T-helper 22 cell (primary cell): ENCODE results near the gene NINL.
"Not testable (repeated sequence)": the region's sequence is repeated elsewhere in the genome, so short reads cannot be mapped to it uniquely, and the experiment has no call there.

Source experiments
- DNase-seq: peaks from one replicate; pipeline ENCODE4 v3.0.0-alpha.2; 2020; ENCODE audit warnings: low read depth

The NINL gene

DNA sequence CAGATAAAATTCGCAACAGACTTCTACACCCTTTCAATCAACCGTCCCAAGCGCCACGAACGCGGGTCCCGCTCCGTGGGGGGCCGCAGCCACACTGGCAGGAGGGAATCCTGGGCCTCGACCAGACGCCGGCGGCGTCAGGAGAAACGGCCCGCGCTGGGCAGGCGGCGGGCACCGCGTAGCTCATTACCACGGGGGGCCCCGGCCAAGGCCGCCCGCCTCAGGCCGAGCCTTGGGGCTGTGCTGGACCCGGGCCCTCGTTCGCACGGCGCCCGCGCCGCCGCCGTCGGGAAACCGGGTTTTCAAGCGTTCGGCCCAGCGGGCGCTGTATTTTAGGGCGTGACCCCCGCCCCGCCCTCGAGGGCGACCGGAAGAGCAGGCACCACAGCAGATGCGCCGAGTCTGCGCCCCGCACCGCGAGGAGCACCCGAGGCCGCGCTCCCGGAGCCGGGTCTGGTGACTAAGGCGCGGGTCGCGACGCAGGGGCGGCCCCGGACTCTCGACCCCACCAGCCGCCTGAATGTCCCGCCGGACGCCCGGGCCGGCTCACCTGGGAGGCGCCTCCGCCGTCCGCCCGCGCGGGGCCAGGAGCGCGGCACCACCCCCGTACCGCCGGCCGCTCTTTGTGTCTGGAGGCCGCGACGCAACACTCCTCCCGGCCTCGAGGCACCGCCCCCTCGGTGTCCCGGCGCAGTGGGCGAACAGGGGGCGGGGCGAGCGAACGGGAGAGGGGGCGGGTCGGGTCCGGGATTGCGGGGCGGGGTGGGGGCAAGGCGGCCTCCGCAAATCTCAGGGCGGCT lies at the start of gene NINL:
Gene NINL, minus strand, starts transcription at position 627 of the 800 bp plus-strand sequence. CDS start 58,944 bp downstream, outside the sequence.
- no peak for DNase-seq

DNA sequence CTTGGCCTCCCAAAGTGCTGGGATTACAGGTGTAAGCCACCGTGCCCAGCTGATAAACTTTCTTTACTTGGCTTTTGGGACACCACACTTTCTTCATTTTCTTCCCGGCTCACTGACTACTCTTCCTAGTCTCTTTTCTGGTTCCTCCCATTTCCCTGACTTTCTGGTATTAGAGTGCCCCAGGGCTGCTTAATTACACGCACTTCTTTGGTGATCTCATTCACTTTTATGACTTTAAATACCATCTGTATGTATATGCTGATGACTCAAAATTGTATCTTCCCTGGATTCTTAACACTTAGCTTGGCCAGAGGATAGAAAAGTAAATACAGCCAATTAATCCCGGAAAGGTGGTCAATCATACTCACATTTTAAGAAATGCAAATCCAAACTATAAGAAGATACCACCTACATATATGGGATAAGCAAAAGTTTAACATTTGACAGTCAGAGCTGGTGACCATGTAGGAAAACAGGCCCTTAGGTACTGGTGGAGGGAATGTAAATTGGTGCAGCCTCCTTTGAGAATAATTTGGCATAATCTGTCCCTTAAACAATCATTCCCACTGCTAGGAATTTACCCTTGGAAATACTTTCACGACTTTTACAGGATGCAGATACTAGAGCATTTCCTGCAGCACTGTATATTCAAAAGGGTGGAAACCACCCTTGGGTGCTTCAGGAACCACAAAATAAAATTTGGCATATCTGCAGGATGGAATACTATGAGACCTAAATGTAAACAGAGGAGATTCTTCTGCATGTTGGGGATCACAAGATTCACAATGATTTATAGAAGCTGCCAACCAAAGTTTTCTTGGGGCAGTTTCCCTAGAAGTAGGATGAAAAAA lies 47.8 kb upstream of the NINL start:
- DNase-seq = no peak

DNA sequence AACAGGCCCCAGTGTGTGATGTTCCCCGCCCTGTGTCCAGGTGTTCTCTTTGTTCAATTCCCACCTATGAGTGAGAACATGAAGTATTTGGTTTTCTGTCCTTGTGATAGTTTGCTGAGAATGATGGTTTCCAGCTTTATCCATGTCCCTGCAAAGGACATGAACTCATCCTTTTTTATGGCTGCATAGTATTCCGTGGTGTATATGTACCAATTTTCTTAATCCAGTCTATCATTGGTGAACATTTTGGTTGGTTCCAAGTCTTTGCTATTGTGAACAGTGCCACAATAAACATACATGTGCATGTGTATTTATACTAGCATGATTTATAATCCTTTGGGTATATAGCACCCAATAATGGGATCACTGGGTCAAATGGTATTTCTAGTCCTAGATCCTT lies 45.3 kb upstream of the NINL start:
- not testable (repeated sequence) for DNase-seq

DNA sequence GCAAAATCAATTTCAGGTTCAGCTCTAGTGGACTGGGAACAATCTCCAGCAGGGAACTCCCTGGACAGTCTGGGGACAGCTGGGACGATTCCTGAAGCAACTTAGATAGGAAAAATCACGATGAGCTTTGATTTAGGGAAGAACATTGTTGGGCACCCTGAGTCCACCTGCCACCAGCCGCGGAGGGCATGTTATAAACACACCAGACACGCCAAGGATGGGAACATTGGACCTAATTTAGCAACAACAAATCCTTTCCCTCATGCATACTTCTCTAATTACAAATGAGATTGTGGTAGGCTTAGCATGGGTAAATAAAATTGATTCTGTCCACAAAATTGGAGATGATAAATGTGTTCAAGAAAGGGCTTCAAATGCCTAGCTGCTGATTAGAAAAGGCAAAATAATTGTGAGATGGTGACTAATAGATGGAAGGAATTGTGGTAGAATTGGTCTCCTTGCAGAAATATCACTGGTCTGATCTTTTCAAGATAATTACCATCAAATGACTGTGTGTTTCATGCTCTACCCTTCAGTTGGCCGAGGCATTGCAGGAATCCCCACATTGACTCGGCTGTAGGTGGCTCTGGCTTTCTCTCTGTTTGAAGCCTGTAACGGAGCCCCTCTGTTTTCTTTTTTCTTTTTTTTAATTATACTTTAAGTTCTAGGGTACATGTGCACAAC lies 44.6 kb upstream of the NINL start:
- no peak for DNase-seq

DNA sequence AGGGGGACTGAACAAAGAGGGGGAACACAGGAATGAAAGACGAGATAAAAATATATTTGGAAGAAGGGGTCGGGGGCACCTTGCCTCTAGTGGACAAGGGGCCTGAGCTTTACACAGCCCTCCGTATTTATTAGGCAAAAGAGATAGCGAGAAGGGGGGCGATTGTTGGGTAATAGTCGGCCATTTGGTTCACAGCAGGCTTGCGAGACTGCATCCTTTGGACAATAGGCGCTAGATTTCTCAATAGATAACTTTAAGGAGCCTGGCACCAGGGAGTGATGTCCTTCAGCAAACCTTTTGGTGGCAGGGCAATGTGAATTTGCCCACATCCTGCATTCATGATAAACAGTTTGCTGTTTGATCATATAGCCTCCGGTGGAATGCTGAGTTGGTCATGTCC lies 41.4 kb upstream of the NINL start:
- DNase-seq = no peak

DNA sequence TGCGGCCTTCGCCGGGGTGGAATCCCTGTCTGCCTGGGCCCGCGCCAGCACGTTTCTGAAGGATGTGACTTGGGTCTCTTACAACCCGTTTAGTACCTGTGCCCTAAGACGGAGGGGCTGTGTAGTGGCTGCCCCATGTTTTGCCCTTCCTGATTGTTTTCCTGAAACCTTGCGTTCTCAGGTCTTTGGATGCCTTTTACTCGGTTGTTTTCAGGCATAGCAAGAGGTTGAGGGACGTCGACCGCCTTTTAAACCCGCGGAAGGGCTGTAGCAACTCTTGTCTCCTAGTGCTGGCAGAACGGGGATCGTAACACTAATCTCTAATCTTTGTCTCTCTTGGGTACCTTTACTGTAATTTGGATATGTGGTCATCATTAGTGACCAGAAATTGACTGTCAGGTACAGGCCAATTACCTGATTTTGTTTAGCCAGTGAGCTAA lies 39.2 kb upstream of the NINL start:
- DNase-seq = no peak

DNA sequence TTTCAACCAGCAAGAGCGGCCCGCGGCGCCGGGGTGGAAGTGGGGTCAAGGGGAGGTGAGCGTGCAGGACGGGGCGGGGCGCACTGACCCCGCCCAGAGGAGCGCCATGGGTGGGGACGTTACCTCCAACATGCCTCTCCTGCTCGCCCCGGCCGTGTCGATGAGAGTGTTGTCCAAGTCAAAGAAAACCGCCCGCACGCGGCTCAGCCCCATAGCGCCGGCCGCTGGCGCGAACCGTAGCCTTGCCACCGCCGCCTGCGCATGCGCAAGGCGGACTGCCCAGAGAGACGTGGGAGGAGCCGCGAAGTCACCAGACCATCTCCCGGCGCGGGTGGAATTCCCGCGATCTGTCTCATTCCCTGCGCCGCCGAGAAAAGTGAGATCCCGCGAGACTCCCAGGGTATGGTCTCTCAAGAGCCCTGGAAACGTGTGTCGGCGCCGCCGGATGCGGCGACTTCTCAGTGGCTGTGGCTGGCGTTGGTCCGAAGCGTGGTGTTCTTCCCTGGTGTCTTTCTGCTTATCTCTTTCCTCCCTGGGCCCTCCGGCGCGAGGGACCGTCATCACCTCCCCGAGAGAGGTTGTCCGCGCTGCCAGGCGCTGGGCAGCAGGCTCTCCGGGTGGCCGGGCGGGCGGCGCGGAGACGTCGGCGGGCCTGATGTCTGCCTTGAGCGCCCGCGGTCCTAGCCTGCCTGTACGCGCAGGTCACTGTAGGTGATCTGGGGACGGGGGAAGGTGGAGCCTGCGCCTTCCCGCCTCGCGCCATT lies 38.6 kb upstream of the NINL start, which contains the start of gene NANP:
Gene NANP, minus strand, starts transcription at position 279 of the 764 bp plus-strand sequence. Its CDS starts 66 bp downstream, at position 213.
- DNase-seq = peak; percentile 70

DNA sequence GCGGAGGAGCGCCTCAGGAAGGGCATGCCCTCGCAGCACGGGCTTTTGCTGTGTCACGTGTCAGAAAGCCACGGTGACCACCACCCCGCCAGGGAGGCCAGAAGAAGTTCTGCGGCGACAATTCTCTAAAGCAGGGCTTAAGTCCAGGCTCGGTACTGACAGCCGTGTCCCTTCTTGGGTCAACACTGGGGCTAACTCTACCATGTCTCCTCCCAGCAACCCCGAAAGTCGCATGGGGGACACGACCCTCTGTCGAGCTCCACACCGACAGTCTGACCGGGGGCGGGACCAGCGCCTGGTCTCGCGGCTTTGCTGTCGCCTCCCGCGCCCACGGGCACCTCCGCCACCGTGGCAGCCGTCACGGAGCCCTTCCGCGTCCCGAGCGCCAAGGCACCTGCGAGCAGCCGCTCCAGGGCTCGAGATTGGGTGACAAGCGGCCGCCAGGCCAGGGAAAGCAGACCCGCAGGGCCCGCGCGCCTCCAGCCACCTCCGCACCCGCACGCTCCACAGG lies 37.9 kb upstream of the NINL start:
- DNase-seq = no peak

DNA sequence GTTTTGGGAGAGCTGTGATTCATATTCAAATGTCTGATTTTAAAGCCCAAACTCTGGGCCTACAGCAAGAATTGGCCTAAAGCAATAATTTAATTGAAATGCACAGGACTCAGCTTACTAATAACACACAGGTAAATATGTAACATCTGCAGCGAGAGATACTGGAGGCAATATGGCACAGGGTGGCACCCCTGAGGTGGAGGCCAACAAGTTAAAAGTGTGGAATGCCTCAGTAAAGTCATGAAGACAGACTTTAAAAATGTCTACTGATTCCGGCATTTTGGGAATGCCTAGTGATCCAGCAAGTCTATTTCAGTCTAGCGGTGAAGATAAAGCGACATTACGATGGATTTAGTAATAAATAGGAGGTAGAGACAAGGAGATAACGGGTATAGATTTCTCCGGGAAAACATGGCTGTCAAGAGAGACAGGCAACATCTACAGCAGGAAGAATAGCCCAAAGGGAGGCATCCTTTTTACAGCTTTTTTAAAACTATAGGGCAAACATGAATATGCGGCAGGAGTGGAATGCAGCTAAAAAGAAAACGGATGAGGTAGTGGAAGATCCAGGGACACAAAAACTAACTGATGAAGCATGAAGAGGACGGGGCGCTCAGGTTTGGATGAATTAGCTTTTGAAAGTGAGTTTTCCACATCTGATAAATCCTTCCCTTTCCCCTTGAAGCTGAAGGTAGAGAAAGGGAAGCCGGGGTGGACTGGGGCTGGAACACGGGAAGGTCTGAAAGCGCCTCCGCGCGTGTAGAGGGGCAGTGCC lies 37.3 kb upstream of the NINL start:
- DNase-seq = no peak

DNA sequence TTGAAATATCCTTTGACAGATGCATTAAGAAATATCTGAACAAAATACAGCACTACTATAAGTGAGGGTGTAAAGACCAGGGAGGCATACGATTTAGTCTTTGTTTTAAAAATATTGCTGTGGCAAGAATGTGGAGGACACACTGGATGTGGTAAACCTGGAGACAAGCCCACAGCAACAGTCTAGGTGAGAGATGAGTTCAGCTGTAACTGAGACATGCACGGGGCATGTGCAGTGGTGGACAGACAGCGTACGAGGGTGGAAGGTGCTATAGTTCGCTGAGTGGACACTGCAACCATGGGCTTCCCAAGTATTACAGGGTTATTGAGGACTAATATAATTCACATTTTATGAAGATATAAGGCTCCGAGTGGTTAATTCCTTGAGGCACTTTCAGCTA lies 36.7 kb upstream of the NINL start:
- no peak for DNase-seq

DNA sequence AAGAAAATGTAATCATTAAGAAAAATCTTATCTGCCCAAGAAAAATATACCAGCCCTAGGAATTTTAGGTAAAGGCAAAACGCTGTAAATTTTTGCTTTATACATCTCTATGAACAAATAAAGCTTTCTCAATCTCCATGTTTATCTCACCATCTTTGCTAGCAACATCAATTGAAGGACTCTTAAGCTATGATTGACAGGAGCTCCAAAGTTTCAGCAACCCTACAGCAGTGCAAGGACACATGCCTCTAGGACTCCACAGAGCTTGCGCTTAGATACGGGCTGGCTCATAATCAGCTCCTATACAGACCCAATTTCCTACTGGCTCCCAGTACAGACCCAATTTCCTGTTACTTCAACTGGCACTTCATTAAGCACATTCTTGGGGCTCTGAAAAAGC lies 34.2 kb upstream of the NINL start:
- DNase-seq = no peak

DNA sequence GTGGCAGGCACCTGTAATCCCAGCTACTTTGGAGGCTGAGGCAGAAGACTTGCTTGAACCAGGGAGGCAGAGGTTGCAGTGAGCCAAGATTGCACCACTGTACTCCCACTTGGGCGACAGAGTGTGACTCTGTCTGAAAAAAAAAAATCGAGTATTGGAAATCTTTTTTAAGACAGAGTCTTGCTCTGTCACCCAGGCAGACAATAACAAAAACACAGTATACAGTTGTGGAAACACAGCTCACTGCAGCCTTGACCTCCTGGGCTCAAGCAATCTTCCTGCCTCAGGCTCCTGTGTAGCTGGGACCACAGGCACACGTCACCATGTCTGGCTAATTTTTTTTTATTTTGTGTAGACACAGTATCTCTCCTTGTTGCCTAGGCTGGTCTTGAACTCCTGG lies 23.4 kb upstream of the NINL start:
- DNase-seq = no peak

DNA sequence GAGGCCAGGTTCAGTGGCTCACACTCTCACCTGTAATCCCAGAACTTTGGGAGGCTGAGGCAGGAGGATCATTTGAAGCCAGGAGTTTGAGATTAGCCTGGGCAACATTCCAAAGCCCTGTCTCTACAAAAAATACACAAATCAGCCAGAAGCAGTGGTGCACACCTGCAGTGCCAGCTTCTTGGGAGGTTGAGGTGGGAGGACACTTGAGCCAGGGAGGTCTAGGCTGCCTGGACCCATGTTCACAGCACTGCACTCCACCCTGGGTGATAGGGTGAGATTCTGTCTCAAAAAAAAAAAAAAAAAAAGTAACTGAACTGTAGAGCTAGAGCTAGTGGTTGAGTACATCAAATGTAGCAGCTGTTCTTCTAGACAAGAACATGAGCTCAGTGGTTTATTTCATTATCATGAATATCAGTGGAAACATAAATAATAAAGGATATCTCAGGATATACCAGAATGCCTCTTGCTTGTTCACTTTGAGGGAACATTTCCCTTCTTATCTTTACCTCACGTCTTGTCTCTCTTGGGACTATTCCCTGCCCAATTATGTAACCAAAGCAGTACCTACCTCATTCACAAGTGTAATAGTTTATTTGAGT lies 20.9 kb upstream of the NINL start:
- DNase-seq = no peak

DNA sequence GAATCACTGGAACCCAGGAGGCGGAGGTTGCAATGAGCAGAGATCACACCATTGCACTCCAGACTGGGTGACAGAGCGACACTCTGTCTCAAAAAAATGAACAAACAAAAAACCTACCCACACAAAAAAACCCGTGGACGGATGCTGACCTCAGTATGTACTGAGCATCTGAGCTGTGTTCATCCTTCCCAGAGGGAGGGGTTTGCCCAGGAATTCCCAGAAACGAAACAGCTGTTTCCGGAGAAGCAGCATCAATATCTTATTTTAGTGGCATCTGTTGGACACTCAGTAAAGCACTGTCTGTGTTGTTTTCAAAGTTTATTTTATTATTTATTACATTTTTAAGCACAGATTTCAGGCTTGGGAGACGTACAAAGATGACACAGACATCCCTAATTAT lies 19.8 kb upstream of the NINL start:
- no peak for DNase-seq

DNA sequence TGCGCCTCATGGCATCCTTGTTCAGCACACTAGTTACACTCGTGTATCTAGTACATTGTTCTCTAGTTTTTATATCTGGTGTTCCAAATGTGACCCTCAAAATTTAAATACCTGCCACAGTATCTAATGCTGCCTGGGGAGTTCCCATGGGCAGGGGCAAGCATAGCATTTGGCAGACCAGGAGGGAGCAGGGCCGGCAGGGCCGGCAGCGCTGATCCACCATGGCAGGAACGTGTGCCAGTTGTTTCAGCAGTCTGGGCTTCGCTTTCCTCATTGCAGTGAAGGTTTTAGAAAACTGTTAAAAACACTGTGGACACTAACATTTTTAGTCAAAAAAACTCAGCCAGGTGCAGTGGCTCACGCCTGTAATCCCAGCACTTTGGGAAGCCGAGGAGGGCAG lies 19.3 kb upstream of the NINL start:
- DNase-seq = no peak

DNA sequence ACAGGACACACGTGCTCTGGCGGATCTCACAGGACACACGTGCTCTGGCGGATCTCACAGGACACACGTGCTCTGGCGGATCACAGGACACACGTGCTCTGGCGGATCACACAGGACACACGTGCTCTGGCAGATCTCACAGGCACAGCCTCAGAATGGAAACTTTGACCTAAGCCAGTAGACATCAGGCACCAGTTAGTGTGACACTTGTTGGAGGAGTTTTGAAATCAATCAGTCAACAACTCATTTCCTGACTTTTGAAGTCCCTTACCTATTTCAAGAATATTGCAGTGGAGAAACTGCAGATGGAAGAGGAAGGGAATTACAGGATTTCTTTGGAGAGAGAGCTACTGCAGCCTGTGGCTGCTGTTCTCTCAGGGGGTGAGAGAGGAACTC lies 17.6 kb upstream of the NINL start:
- not testable (repeated sequence) for DNase-seq

DNA sequence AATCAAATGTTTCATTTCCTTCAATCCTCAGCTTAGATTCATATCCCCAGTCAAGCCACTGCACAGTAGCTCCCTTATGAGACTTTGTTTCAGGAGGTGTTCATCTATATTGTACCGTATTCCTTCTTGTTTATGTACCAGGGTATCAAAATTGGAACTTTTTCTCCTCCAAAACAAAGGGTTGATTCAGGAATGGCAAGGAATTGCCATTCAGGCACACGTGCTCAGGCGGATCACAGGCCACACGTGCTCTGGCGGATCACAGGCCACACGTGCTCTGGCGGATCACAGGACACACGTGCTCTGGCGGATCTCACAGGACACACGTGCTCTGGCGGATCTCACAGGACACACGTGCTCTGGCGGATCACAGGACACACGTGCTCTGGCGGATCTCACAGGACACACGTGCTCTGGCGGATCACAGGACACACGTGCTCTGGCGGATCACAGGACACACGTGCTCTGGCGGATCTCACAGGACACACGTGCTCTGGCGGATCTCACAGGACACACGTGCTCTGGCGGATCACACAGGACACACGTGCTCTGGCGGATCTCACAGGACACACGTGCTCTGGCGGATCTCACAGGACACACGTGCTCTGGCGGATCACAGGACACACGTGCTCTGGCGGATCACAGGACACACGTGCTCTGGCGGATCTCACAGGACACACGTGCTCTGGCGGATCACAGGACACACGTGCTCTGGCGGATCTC lies 17.0 kb upstream of the NINL start:
- not testable (repeated sequence) for DNase-seq

DNA sequence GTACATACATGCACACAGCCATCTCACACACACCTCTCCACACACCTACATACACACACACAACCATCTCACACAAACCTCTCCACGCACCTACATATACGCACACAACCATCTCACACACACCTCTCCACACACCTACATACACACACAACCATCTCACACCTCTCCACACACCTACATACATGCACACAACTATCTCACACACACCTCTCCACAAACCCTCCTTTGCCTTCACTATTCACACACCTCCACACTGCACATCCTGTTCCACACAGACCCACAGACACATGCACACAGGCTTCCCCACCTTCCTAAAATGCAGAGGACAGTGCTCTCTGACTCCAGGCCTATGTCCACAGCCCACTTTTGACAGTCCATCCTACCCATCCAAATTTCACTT lies 16.3 kb upstream of the NINL start:
- no peak for DNase-seq

DNA sequence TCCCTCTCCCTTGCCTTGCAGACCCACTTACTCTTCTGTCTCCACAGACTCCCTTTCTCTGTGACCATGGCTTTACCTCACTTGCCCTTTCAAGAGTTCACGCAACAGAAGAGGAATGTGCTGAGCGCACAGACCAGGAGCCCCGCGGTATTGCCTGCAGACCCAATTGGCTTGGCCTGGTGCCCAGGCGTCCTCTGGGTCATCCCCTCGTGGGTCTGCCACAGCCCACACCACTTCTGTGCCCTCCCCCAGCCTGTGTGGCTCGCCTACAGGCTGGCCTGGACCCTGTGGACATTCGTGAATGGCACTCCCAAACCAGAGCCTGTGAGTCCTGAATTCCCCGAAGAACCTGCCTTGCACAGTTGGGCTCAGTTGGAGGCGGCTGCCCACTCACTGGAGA lies 15.3 kb upstream of the NINL start:
- DNase-seq = no peak
